Central memory CD8-positive, alpha-beta T cell (primary cell): Measurements from ENCODE around the gene FHL3.
A peak's percentile ranks its signal among the peaks of the same experiment; 100 is the strongest.

ENCODE experiments used
- ATAC-seq: fragments of 150-1000 bp; cut with Tn5 transposase; replicated peaks from 2 replicates; pipeline ENCODE4 v1.10.0; 2022; ENCODE audit warnings: mild to moderate bottlenecking, moderate FRiP score, moderate number of reproducible peaks; ENCODE audit not compliant: poor library complexity, severe bottlenecking; ENCODE audit errors: extremely low read depth
- DNase-seq, 2 donors: peaks; one replicate each; pipeline ENCODE4 v3.0.0; 2021; ENCODE audit warnings: low spot score in 2 of 2
- H3K27ac Mint-ChIP-seq: one replicate; pipeline ENCODE4 v1.8.0; 2022; ENCODE audit warnings: low read depth, mild to moderate bottlenecking, moderate library complexity, mixed read lengths
- H3K27me3 Mint-ChIP-seq: one replicate; pipeline ENCODE4 v1.8.0; 2022; ENCODE audit warnings: mixed read lengths
- H3K36me3 Mint-ChIP-seq: one replicate; pipeline ENCODE4 v1.8.0; 2022; ENCODE audit warnings: mild to moderate bottlenecking, moderate library complexity, mixed read lengths; ENCODE audit not compliant: insufficient read depth
- H3K4me1 Mint-ChIP-seq: one replicate; pipeline ENCODE4 v1.8.0; 2022; ENCODE audit warnings: mixed read lengths
- H3K4me3 Mint-ChIP-seq: one replicate; pipeline ENCODE4 v1.8.0; 2022; ENCODE audit warnings: mild to moderate bottlenecking, moderate library complexity, mixed read lengths
- H3K9me3 Mint-ChIP-seq: one replicate; pipeline ENCODE4 v1.8.0; 2022; ENCODE audit warnings: mixed read lengths

FHL3 gene

GRCh38 chr1:37949524-37950152 lies 55.7 kb downstream of the FHL3 start:
- peaks cover 14% of the 10 kb centered on the region for H3K4me1 Mint-ChIP-seq
- H3K4me3 Mint-ChIP-seq: no peak overlapping the region
- no peak overlapping the region for H3K27ac Mint-ChIP-seq

GRCh38 chr1:37948841-37949240 lies 56.5 kb downstream of the FHL3 start:
- no peaks in the 10 kb centered on the region for H3K9me3 Mint-ChIP-seq
- no peak overlapping the region for H3K27ac Mint-ChIP-seq
- no peak for ATAC-seq
- H3K4me3 Mint-ChIP-seq: no peak overlapping the region
- peaks cover 10% of the 10 kb centered on the region for H3K36me3 Mint-ChIP-seq
- H3K4me1 Mint-ChIP-seq: peaks cover 14% of the 10 kb centered on the region
- DNase-seq: no peak
- no peaks in the 10 kb centered on the region for H3K27me3 Mint-ChIP-seq

More at GRCh38 chr1:37949524-37950152, 55.7 kb downstream of the FHL3 start:
- Mint-ChIP-seq H3K36me3 (peaks cover 10% of the 10 kb centered on the region), H3K27me3 (no peaks in the 10 kb centered on the region), H3K9me3 (no peaks in the 10 kb centered on the region)
- ATAC-seq (no peak), DNase-seq (no peak)

- no peak for ATAC-seq
- Mint-ChIP-seq H3K9me3 (no peaks in the 10 kb centered on the region), H3K27ac (no peak overlapping the region), H3K36me3 (peaks cover 8% of the 10 kb centered on the region), H3K27me3 (no peaks in the 10 kb centered on the region), H3K4me3 (peak overlapping the region; percentile 16), H3K4me1 (peaks cover 14% of the 10 kb centered on the region)
- no peak for DNase-seq
Observed at GRCh38 chr1:37948166-37948565, 57.1 kb downstream of the FHL3 start.

GRCh38 chr1:37947364-37947763 lies 58.0 kb downstream of the FHL3 start:
- Mint-ChIP-seq H3K4me3 (peak overlapping the region; percentile 86), H3K9me3 (no peaks in the 10 kb centered on the region), H3K27me3 (no peaks in the 10 kb centered on the region), H3K27ac (peak overlapping the region; percentile 79), H3K36me3 (peaks cover 6% of the 10 kb centered on the region), H3K4me1 (peaks cover 14% of the 10 kb centered on the region)
- DNase-seq: no peak
- no peak for ATAC-seq
